GOT3 (cell line): ENCODE data around the gene NRP2.

Source experiments
- DNase-seq: peaks from one replicate; lab custom pipeline; 2025; ENCODE audit warnings: mixed read lengths; lab: John Stamatoyannopoulos, UW

NRP2 gene

DNA sequence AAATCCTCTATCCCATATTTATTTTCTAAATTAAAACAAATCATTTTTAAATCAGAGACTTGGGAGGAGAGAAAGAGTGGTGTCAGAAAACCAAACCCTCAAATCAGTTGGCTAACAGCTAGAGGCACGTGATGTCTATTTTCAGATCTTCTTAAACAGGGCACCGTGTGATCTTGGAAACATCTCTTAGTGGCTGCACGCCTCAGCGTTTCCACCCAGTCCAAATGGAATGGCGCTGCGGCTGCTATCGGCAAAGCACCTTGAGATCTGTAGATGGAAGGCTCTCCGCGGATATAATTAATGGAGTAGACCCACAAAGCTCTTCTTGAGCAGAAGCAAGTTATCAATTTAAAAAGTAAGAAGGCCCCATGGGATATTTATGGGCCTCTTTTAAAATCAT lies 50.0 kb downstream of the NRP2 start:
- DNase-seq = no peak

DNA sequence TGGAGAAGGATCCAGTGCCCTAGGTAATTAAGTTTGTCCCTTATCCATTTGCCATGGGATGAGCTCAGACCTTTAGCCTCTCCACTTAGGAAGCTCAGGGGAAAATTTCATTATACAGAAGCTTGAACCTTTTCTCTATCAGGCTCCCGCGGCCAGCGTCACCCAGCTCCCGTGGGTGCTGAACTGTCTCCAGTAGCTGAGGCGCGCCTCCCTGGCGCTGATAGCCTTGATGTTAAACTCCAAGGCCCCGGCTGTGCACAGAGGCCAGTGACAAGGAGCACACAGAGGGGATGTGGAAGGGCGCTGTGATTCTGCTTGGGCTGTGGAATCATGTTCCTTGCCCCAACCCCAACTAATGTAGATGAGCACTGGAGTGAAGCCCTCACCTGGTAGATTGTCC lies 50.8 kb downstream of the NRP2 start:
- no peak for DNase-seq

DNA sequence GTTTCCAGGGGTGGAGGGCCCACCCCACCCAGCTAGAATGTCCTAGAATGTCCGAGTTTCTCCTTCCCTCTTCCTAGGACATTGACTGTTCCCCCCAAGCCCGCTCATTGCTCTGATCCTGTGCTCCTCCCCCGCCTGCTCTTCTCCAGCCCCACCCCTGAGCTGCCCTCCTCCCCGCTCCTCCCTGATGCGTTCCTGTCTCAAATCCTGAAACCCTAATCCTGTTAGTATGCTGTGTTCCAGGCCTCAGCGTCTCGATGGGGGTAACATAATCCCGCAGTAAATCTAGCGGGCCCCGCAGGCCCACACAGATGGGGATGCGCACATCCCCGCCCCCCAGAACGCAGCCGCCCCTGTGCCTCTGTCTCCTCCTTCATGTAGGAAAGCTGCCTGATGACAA lies 51.3 kb downstream of the NRP2 start:
- no peak for DNase-seq

DNA sequence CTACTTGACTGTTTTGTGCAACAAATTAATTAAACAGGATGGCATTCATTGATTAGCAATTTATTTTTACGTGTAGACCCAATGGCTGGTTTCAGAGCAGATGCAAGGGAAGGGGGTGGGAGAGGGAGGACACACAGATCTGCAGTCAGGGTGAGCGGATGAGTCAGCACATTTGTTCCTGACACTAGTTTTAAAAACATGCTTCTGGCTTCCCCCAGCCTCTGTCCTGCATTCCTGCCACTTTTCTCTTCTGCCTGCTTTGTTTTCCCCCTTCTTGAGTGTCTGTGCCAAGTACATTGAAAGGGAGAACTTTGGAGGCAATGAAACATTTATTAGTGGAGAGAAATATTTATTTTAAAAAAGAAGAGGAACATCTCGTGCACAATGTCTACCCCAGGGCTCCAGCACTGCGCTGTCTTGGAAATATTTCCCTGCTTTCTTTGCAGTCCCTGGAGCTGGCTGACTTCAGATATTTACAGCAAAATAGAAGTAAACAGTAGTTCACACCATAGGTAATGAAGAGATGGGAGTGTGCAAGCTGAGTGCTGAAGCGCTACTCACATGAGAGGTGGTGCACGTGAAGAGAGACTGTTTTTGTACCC lies 52.2 kb downstream of the NRP2 start:
- DNase-seq = no peak

DNA sequence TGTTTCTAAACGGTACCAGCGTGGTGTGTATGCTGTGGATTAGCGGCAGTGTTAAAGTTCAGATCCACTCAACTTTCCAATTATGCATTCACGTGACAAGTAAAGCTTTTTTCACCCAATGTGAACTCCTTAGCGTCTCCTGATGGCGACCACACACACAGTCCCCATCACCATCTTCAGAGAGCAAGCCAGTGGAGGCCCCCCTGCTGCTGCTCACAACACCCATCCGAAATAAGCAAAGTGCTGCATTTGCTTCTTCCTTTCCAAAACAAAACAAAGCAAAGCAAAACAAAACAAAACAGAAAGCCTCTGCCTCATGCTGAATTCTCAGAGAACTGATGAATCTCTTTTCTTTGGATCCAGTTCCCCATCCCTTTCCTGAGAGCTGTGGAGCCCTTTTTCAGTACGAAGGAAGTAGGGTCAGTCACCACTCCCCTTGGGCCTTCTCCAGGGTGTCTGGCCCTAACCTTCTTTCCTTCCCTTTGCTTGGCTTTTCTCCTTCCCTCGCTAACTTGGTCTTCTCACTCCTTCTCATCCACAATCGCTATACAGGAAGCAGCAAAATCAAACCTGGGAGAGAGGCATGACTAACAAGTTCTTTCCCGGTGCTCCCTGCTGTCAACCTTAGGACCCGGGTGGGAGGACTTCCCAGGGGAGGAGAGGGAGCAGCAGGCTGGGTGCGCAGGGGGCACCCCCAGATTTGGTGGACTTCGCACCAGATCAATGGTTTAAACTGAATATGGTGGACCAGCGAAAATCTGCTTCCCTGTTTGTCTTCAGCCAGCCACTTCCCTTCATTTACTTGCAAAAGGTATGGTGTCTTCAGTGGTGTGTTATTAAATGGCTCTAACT lies 56.0 kb downstream of the NRP2 start:
- DNase-seq = no peak

DNA sequence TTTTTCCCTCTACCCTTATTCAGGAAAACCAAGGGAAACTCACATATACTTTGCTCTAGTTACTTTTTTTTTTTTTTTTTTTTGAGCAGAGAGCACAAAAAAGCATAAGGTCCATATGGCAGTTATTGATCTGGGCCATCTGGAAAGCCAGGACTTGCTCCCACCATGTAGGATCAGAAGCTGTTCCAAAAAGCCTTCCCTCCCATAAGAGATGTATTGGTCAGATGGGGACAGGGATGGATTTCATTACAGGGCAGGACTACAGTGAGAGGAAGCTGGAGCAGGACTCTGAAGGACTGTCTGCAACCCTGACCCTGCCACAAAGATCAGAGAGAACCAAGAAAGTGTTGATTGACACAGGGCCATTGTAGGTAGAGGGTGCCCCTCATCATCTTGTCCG lies 57.3 kb downstream of the NRP2 start:
- no peak for DNase-seq

DNA sequence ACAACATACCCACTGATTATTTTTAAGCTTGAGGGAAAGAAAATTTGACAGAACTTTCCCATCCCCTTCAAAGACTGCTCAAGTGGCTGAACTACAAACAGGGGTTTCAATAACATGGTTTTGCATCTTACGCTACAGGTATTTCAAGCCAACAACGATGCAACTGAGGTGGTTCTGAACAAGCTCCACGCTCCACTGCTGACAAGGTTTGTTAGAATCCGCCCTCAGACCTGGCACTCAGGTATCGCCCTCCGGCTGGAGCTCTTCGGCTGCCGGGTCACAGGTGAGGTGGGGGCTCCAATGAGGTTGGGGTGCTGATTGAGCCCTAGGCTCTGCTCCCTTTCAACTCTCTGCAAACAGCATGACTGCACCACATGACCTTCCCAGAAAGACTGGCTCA lies 58.1 kb downstream of the NRP2 start:
- no peak for DNase-seq

DNA sequence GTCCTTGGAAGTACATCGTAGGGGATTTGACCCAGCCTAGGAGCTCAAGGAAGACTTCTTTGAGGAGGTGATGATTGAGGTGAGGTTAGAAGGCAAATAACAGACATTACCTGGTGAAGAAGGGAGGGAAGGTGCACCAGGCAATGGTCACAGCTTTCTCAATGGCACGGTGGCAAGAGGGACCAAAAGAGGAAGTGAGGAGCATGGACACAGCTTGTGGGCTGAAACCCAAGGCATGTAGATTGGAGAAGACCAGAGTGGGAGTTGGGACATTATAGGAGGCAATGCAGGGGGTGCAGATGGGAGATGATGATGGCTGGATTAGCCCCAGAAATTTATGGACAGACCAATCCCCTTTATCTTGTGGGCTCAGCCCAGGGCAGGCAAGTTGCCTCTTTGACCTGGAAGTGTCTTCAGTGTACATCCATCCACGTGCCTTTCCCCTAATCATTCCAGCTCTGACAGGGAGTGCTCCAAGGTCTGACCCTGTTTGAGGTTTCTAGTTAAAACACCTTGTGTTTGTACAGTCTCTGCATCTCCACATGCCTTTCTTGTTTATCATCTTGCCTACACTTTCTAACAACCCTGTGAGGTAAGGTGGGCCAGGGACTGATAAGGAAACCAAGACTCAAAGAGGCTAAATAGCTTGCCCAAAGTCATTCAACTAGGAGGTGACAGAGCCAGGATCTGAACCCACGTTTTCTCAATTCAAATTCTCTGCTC lies 59.1 kb downstream of the NRP2 start:
- DNase-seq = no peak

DNA sequence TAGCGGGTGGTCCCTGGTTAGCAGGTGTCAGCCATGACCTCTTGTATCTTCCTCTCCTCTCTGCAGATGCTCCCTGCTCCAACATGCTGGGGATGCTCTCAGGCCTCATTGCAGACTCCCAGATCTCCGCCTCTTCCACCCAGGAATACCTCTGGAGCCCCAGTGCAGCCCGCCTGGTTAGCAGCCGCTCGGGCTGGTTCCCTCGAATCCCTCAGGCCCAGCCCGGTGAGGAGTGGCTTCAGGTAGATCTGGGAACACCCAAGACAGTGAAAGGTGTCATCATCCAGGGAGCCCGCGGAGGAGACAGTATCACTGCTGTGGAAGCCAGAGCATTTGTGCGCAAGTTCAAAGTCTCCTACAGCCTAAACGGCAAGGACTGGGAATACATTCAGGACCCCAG lies 60.8 kb downstream of the NRP2 start:
- DNase-seq = no peak

DNA sequence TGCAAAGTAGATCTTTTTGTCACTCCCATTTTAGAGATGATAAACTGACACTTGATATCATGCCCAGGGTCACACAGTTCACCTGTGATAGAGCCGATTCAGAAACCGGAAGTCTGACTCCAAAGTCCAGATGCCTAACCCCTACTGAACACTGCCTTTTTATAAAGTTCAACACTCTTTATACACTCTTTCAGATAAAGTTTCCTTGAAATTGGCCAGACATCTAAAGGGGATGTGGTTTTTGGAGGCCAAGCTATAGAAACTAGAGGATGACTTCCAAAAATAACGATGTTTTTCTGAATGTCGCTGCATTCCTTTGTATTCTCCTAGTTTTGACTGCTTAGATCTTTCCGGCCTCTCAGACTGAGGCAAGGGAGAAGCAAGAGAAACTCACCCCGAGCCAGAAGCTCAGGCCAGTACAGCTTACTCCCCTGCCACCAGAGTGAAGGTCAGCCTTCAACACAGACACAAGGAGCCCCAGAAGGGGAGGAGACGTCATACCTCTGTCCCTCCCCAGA lies 61.8 kb downstream of the NRP2 start:
- no peak for DNase-seq

DNA sequence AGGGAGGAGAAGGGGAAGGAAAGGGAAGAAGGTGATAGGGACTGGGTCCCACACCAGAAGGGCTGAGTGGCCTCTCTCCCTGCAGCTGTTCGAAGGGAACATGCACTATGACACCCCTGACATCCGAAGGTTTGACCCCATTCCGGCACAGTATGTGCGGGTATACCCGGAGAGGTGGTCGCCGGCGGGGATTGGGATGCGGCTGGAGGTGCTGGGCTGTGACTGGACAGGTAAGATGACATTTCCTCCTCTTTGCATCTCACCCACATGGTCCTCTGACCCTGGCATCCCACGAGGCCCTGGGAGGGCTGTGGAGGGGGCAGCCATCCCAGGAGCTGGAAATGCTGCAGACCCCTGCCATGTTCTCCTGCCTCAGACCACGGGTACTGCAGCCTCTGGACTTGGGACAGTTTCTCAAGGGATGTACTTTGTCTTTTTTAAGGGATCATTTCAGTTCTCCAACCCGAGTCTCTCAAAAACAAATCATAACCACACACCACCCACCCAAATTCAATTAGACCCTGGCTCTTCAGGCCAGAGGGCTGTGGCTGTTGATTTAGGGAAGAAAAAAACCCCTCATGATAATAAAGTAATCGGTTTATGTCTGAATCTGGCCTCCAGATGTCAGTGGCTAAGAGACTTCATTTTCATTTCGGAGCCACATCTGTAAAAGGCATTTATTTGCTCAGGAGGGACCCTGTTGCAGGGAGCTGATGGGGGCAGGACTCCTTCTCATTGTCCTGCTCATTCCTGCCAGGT lies 63.5 kb downstream of the NRP2 start:
- DNase-seq = no peak

DNA sequence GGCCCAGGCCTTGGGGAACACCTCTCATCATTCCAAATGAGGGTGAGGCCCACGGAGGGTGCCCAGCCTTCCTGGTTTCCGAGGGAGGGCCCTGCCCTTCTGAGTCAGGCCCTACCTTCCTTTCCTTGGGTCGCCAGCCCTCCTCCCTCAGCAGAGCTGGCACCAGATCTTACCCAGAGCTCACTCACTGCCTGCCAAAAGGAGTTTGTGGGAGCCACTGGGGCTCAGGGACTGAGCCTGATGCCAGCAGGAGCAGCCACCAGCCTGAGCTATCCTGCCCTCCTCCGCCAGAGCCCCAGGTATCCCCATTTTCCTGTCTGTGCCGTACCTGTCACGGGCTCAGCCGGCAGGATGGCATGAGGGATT lies 64.1 kb downstream of the NRP2 start:
- DNase-seq = no peak

DNA sequence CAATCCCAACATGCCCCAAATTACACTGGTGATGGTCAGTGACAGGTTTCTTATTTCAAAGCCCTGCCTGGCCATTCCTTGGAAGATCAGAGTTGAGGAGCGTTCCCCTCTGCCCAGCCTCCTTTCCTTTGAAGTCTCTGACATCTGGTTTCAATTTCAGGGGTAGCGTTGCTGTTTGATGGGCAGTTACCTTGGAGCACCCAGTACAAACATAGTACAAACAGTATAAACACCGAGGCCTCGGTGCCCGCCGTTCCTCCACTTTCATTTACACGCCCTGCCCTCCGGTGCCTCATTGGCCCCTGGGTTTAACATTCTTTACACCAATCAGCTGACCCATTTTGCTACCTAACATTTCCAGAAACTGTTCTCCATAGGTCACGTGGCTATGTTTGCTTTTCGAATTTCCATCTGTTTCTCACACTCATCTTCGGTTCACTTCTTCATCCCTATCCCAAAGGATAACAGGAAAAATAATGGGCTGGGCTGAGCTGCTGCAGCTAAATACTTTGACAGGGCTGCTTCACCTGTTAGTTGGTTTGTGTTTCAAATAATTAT lies 65.6 kb downstream of the NRP2 start:
- DNase-seq = no peak

DNA sequence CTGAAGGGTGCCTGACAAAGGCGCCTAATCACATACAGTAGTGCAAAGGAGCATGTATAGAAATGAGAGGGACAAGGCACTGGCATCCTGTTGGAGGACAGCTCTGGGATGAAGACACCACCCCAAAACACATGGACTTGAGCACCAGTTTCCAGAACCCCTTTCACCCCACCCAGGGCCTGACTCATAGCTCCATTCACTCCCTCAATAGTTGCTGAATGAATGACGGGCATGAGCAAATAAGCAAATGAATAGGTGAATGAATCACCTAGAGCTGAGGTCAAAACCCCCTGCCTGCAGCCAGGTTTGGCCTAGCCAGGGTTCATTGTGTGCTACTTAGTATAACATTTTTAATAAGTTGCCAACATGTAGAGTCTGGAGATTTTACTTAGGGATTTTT lies 66.3 kb downstream of the NRP2 start:
- DNase-seq = no peak

DNA sequence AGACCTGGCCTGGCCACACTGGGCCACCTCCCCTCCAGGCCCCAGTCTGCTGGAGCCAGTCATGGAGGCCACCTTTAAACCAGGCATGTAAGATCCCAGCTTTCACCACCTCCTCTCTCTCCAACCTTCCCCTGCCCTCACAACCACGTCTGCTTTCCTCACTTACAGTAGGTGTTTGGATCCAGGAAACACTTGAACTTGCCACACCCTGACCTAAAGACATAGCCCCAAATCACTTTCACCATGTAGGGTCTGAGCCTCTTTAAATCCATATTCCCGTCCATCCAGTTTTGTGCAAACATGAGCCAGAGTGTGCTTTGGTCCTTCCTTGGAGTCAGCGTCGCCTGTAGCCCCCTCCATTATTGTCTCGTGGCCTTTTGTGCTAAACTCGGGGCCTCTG lies 66.8 kb downstream of the NRP2 start:
- no peak for DNase-seq

DNA sequence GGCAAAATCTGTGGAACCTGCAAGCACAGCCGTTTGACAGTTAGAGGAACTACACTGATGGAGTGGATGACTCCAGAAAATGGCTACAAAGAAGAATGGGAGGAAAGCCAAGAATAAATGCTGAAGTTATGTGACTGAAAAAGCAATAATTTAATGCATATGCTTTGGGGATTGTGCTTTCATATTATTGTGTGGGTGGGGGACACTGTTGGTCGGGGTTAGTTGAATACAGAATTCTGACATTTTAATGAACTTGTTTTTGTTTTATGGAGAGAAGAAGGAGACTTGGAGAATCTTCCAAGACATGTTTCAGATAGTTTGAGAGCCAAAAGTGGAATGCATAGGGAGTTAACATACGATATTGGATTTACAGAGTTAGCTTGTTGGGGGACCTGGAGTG lies 68.5 kb downstream of the NRP2 start:
- no peak for DNase-seq

DNA sequence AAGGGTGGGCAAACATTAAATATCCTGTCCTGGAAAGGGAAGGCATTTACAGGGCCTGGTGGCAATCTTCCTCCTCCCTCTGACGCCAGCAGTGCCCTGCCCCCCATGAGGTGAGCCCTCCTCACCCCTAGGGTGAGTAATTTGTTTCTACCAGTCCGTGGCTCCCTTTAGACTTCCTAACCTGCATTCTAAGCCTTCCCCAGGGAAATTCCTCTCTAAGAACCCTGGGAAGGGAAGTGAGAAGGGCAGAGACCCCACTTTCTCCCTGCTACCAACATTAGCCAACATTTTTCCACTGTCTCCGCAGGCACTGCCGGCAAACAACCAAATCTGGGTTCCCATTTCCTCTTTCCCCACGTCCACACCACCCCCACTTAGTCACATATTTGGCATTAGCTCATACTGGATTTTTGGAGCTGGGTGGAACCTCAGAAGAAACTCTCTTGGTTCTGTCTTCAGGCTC lies 69.3 kb downstream of the NRP2 start:
- no peak for DNase-seq

DNA sequence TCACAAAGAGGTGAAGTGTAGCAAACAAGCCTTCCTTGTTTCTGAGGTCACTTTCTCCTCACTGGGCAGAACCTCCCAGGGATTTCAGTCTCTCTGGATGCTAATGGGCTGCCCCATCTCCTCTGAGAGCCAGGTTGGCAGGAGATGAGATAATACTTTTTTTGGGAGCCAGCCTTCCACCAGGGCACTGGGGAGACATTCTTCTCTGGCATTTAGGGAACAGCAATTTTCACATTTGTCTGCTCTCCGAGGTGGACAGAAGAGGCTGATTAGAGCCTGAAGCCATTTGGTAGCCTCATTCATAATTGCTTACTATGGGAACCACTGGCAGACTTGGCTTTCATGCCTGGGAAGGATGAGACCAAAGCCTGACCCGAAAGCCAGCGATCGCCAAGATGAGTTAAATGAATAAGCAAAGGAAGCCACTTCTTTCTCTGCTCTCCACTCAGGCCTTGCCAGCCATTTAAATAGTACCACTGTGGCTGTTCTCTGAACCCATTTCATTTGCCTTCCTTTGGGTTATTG lies 70.1 kb downstream of the NRP2 start:
- DNase-seq = no peak

DNA sequence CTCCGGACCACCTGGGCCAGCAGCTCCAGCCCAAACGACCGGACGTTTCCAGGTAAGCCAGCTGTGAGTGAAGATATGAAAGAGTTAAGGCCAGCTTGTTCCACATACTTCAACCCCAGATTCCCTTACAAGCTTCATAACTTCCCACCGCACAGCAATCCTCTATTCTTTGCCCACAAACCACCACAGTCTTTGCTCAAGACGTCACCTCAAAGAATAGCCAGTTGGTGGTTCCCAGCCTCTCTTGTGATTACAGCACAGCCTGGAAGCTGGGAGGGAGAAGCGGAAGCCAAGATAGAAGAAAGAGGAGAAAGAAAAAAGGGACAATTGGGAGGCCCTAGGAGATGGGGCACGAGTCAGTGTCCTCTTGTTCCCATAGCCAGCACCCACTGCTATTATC lies 70.6 kb downstream of the NRP2 start:
- DNase-seq = no peak

DNA sequence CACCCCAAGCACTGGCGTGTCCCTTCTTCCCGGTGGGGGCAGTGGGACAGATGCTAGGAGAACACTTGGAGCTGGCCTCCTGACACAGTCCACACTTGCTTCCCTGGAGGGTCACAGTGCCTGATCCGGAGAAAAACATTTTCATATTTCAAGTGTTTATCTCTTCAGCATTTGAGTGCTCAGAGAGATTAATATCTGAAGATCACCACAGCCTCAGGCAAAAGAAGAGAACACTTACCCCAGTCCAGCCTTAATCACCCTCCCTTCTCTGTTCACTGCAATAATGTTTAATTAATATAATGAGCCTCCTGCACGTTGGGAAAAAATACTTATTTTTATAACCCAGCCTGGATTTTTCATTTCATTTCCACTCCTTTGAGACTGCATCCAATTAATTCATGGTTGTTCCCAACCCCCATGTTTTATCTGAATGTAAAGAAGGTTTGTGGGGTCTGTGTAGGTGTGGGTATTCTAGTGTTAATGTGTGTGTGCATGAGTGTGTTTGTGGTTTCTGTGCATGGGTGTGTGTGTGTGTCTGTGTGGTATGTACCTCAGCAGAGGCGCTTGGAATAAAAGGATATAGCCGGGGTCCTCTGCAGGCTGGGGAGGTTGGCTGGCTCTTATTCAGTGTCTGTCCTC lies 72.1 kb downstream of the NRP2 start:
- no peak for DNase-seq

DNA sequence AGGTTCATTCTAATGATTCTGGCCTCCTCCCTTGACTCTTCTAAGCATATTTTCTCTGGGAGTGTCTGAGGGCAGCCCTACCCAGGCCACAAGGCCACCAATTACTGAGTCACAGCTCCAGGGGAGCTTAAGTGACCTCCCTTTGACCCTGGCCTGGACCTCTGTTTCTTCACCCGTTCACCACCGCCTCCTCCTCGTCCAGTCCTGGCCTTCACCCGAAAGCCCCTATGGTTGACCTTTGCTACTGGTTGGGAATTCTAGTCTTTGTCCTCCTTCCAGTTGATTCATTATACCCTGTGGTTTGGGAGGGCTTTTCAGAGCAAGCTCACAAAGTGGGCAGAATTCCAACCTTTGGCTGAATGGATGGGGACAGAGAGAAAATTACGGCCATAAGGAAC lies 72.6 kb downstream of the NRP2 start:
- DNase-seq = no peak
